Measurements from ENCODE around the gene MSX2. TPM values are rescaled to one million over a fixed set of nuclear protein-coding genes. Genes with fewer than 3 reads are reported as not detected.

Gene MSX2
- total and polyA plus RNA-seq, 2 donors from 2014 or later, result 0.37 to 0.79 TPM

DNA sequence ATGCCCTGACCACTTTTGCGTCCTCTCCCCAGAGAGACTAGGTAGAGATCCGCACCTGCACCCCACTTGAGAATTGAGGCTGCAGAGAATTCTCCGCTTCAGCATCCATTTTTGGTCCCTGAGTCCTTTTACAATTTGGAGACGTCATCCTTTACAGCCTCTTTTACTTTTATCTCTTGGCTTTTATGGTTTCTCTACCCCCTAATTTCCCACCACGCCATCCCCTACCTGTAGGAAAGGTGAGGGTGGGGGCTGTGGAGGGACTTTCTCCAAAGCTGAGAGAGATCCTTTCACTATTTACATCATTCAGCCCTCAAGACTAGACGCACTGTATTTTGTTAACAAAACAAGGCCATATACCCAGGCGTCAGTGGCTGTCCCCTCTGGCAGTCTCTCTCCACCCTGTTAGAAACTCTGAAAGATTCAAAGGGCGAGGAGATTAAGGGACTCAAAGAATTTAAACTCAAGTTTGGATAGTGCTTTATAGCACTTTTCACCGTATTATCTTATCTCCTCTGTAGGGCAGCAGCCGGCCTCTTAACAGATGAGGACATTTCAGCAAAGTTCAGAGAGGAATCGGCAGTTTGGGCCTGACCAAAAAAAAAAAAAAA lies 1.7 kb downstream of the MSX2 start:
- FAIRE-seq (no peak), DNase-seq (no peak)
- Histone ChIP-seq H3K9me3 (ENCODE audit: control insufficient read depth in 2 of 3, insufficient read depth in 1 of 3, low read length in 3 of 3) (no peaks in the 10 kb centered on the region), H3K27ac (ENCODE audit: low read depth in 2 of 2, low read length in 2 of 2) (no peak overlapping the region), H3K9ac (ENCODE audit: low read length in 3 of 3) (no peak overlapping the region), H3K36me3 (ENCODE audit: control insufficient read depth in 2 of 3, insufficient read depth in 3 of 3, low read length in 3 of 3) (no peaks in the 10 kb centered on the region), H3K27me3 (ENCODE audit: control insufficient read depth, insufficient read depth, low read length) (peaks cover 82% of the 10 kb centered on the region), H3K4me1 (ENCODE audit: control insufficient read depth in 2 of 3, insufficient read depth in 2 of 3, low read depth in 1 of 3, low read length in 3 of 3) (no peaks in the 10 kb centered on the region), H3K4me3 (ENCODE audit: low read length in 3 of 3) (no peak overlapping the region)
- intact Hi-C loops (cut with DNase I), result no loop called here
- TF ChIP-seq, protein P1, sequence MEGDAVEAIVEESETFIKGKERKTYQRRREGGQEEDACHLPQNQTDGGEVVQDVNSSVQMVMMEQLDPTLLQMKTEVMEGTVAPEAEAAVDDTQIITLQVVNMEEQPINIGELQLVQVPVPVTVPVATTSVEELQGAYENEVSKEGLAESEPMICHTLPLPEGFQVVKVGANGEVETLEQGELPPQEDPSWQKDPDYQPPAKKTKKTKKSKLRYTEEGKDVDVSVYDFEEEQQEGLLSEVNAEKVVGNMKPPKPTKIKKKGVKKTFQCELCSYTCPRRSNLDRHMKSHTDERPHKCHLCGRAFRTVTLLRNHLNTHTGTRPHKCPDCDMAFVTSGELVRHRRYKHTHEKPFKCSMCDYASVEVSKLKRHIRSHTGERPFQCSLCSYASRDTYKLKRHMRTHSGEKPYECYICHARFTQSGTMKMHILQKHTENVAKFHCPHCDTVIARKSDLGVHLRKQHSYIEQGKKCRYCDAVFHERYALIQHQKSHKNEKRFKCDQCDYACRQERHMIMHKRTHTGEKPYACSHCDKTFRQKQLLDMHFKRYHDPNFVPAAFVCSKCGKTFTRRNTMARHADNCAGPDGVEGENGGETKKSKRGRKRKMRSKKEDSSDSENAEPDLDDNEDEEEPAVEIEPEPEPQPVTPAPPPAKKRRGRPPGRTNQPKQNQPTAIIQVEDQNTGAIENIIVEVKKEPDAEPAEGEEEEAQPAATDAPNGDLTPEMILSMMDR (IDR thresholded peaks at IDR 0.05; ENCODE audit: borderline replicate concordance, extremely low read depth, insufficient read depth), result no peak

DNA sequence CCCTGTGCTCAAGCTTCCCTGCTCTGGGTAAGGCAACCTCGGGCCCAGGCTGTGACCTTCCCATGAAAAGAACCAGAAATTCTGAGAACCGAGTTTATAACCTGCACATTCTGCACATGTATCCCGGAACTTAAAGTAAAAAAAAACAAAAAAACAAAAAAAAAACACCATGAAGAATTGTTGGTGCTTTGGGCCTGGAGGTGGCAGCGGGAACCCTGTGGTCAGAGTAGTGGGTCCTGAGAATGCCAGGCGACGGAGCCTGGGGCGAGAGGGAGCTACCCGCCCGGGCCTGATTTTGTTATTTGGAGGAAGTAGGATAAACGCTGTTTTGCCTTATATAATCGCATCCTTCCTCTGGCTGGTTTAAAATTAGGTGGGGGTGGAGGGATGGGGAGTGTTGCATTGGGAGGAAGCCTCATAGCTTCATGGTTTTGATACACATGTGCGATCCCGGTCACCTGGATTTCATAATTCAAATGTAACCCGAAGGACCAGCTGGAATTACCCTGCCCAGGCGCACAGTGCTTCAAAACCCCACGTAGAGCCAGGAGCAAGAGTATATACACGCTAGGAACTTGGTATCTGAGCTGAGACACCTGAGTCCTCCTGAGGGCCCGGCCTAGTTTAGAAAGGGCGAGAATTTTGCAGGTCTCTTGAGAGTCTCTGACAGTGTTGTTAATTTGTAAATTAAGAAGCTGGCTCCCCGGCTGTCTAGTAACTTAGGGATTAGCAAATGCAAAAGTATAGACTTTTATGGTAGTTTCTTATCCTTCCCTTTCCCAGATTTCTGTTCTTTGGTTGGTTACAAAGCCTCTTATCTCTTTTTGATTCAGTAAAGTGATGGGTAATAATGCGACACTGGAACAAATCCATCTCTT lies 2.8 kb downstream of the MSX2 start:
- Histone ChIP-seq H3K9ac (ENCODE audit: low read length in 3 of 3) (no peak overlapping the region), H3K4me3 (ENCODE audit: low read length in 3 of 3) (no peak overlapping the region), H3K9me3 (ENCODE audit: control insufficient read depth in 2 of 3, insufficient read depth in 1 of 3, low read length in 3 of 3) (no peaks in the 10 kb centered on the region), H3K36me3 (ENCODE audit: control insufficient read depth in 2 of 3, insufficient read depth in 3 of 3, low read length in 3 of 3) (no peaks in the 10 kb centered on the region), H3K27ac (ENCODE audit: low read depth in 2 of 2, low read length in 2 of 2) (no peak overlapping the region), H3K27me3 (ENCODE audit: control insufficient read depth, insufficient read depth, low read length) (peaks cover 82% of the 10 kb centered on the region), H3K4me1 (ENCODE audit: control insufficient read depth in 2 of 3, insufficient read depth in 2 of 3, low read depth in 1 of 3, low read length in 3 of 3) (peaks cover 0 to 2% (median 0%) of the 10 kb centered on the region in 3 donors)
- DNase-seq (no peak), FAIRE-seq (no peak)
- intact Hi-C loops (cut with DNase I), result no loop called here
- TF ChIP-seq, protein P1 (IDR thresholded peaks at IDR 0.05; ENCODE audit: borderline replicate concordance, extremely low read depth, insufficient read depth), result no peak

DNA sequence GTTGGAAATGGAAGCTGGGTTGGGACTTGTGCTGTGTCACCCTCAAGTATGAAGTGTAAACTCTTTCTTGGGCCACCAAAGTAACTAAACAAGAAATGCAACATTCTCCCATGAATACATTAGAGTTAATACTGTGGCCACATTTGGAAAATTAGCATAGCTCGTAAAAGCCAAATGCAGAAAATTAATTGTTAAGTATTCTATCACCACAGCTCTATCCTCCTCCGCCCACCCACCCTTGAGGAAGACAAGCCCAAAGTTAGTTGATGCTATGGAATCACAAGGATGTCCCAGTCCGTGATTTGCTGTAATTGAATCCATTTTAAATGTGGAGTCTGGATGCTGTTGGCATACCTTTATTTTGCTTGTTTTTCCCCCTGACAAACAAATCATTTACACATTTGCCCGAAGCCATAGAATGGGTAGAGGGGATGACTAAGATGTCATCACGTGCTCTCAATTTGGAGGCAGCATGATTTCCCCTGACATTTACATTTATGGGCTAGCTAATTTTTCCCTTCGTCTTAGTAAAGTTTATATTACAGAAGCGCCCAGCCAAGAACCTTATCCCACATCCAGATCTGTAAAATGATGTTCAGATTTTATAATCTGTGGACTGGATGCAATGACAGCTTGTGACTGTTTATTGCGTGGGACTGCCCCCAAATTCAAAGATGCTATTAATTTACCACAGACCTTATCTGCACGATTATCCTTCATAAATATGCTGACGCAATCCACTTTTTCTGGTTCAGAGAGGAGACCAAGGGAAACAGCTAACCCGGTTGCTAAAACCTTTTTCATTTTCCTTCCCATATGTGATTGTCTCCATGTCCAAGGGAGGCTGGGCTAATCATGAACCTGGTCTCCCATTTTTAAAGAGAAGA lies 3.7 kb downstream of the MSX2 start:
- no peak overlapping the region for H3K4me3 ChIP-seq (ENCODE audit: low read length in 3 of 3)
- TF ChIP-seq, protein P1 (IDR thresholded peaks at IDR 0.05; ENCODE audit: borderline replicate concordance, extremely low read depth, insufficient read depth), result no peak
- H3K4me1 ChIP-seq (ENCODE audit: control insufficient read depth in 2 of 3, insufficient read depth in 2 of 3, low read depth in 1 of 3, low read length in 3 of 3), result peaks cover 0 to 2% (median 0%) of the 10 kb centered on the region in 3 donors
- no peak overlapping the region for H3K27ac ChIP-seq (ENCODE audit: low read depth in 2 of 2, low read length in 2 of 2)
- intact Hi-C loops (cut with DNase I), result no loop called here
- H3K27me3 ChIP-seq (ENCODE audit: control insufficient read depth, insufficient read depth, low read length), result peaks cover 82% of the 10 kb centered on the region
- DNase-seq (no peak), FAIRE-seq (no peak)
- H3K9ac ChIP-seq (ENCODE audit: low read length in 3 of 3), result no peak overlapping the region
- no peaks in the 10 kb centered on the region for H3K36me3 ChIP-seq (ENCODE audit: control insufficient read depth in 2 of 3, insufficient read depth in 3 of 3, low read length in 3 of 3)
- H3K9me3 ChIP-seq (ENCODE audit: control insufficient read depth in 2 of 3, insufficient read depth in 1 of 3, low read length in 3 of 3), result no peaks in the 10 kb centered on the region
